ENCODE measurements around the gene PMEPA1. TPM values are rescaled to one million over a fixed set of nuclear protein-coding genes. Genes with fewer than 3 reads are reported as not detected.

Gene PMEPA1
- total RNA-seq, 2 donors from 2014 or later, result 96.5 to 245 TPM

DNA sequence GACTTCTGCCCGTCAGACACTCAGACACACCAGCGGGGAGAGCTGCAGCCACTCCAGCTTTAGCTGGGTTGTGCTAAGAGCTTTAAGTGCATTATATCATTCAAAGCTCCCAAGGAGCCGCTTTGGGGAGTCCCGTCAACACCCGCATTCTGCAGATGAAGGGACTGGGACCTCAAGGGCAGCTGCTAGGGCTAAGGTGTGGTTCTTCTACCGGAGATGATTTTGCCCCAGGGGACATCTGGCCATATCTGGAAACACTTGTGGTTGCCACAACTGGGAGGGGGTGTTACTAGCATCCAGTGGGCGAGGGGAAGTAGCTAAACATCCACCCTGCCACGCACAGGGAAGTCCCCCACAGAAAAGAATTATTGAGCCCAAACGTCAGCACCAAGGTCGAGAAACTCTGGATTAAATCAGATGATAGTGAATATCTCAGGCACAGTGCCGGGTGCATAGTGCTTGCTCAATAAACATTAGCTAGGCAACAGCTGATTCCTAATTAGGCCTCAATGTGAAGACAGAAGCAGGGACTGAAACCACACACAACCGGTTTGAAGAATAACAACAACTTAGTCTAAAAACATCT lies 29.6 kb downstream of the PMEPA1 start:
- DNase-seq (ENCODE audit: low spot score), result no peak
- 78% methylated on average over 12 of the region's 12 CpGs for WGBS
- Histone ChIP-seq H3K9me3 (no peaks in the 10 kb centered on the region), H3K27me3 (replicated peaks; ENCODE audit: insufficient read depth) (no peaks in the 10 kb centered on the region), H3K4me3 (no peak overlapping the region), H3K27ac (peak overlapping the region; percentile 14 to 99), H3K36me3 (no peaks in the 10 kb centered on the region), H3K4me1 (replicated peaks) (peaks cover 42% of the 10 kb centered on the region)
- TF ChIP-seq, protein P1, sequence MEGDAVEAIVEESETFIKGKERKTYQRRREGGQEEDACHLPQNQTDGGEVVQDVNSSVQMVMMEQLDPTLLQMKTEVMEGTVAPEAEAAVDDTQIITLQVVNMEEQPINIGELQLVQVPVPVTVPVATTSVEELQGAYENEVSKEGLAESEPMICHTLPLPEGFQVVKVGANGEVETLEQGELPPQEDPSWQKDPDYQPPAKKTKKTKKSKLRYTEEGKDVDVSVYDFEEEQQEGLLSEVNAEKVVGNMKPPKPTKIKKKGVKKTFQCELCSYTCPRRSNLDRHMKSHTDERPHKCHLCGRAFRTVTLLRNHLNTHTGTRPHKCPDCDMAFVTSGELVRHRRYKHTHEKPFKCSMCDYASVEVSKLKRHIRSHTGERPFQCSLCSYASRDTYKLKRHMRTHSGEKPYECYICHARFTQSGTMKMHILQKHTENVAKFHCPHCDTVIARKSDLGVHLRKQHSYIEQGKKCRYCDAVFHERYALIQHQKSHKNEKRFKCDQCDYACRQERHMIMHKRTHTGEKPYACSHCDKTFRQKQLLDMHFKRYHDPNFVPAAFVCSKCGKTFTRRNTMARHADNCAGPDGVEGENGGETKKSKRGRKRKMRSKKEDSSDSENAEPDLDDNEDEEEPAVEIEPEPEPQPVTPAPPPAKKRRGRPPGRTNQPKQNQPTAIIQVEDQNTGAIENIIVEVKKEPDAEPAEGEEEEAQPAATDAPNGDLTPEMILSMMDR (IDR thresholded peaks at IDR 0.05), result no peak
- TF ChIP-seq POLR2AphosphoS5 (IDR thresholded peaks at IDR 0.05), result no peak
- TF ChIP-seq POLR2A (IDR thresholded peaks at IDR 0.05), result no peak
- intact Hi-C loops (cut with DNase I), result no loop called here

DNA sequence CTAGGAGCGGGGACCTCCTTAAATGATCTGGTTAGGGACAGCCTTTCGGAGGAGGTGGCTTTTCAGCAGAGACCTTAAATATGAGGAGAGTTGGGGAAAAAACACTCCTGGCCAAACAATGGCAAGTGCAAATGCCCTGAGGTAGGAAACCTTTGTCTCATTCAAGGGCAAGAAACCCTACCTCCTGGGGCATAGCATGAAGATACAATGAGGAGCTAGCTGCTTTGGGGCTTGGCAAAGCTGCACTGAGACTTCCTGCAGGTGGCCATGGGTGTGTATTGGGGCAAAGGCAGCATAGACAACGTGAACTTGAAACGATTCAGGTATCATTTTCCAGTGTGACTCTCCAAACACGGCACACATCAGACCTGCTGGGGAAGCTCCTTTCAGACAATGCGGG lies 30.7 kb downstream of the PMEPA1 start:
- H3K27me3 ChIP-seq (replicated peaks; ENCODE audit: insufficient read depth), result no peaks in the 10 kb centered on the region
- H3K4me1 ChIP-seq (replicated peaks), result peaks cover 40% of the 10 kb centered on the region
- H3K4me3 ChIP-seq, result no peak overlapping the region
- intact Hi-C loops (cut with DNase I), result no loop called here
- no peak for DNase-seq (ENCODE audit: low spot score)
- no peaks in the 10 kb centered on the region for H3K9me3 ChIP-seq
- TF ChIP-seq POLR2A (IDR thresholded peaks at IDR 0.05) (no peak), POLR2AphosphoS5 (IDR thresholded peaks at IDR 0.05) (no peak)
- TF ChIP-seq, protein P1 (IDR thresholded peaks at IDR 0.05), result no peak
- peak overlapping the region in 1 of 2 donors; percentile 99 for H3K27ac ChIP-seq
- 76% methylated on average over 6 of the region's 6 CpGs for WGBS
- no peaks in the 10 kb centered on the region for H3K36me3 ChIP-seq

DNA sequence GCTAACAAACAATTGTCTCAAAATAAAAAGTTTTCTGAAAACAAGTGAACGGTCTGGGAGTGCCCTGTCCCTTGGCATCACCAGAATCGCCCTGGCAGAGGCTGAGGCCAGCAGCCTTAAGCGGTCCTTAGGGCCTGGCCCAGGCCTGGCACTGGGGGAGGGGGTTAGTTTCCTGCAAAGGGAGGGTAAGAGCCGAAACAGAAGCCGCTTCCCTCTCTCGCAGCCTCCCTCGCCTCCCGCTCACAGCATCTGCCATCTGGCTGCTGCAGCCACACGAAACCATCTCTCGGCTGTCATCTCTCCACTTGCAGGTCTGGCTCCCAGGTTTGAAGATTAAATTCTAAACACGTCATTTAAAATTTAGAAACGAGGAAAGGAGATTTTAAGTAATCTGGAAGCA lies 31.5 kb downstream of the PMEPA1 start:
- Histone ChIP-seq H3K36me3 (no peaks in the 10 kb centered on the region), H3K27ac (peak overlapping the region in 1 of 2 donors; percentile 99), H3K9me3 (no peaks in the 10 kb centered on the region), H3K4me3 (no peak overlapping the region), H3K27me3 (replicated peaks; ENCODE audit: insufficient read depth) (no peaks in the 10 kb centered on the region), H3K4me1 (replicated peaks) (peaks cover 44% of the 10 kb centered on the region)
- WGBS, result 63% methylated on average over 12 of the region's 12 CpGs
- no peak for DNase-seq (ENCODE audit: low spot score)
- TF ChIP-seq, protein P1 (IDR thresholded peaks at IDR 0.05), result no peak
- TF ChIP-seq POLR2A (IDR thresholded peaks at IDR 0.05) (no peak), POLR2AphosphoS5 (IDR thresholded peaks at IDR 0.05) (no peak)
- intact Hi-C loops (cut with DNase I), result no loop called here

DNA sequence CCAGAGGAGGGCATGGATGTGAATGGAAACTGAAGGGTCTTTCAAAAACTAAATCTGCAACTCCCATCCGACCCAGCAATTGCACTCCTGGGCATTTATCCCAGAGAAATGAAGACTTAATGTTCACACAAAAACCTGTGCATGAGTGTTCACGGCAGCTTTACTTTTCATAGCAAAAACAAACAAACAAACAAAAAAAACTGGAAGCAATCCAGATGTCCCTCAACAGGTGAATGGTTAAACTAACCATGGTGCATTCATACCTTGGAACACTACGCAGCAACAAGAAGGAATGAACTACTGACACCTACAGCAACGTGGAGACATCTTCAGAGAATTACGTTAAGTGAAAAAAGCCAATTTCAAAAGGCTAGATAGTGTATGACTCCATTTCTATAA lies 32.2 kb downstream of the PMEPA1 start:
- Histone ChIP-seq H3K36me3 (no peaks in the 10 kb centered on the region), H3K4me1 (replicated peaks) (peaks cover 44% of the 10 kb centered on the region), H3K9me3 (no peaks in the 10 kb centered on the region), H3K27ac (peak overlapping the region in 1 of 2 donors; percentile 55), H3K27me3 (replicated peaks; ENCODE audit: insufficient read depth) (no peaks in the 10 kb centered on the region), H3K4me3 (no peak overlapping the region)
- no peak for DNase-seq (ENCODE audit: low spot score)
- WGBS, result 66% methylated on average over 5 of the region's 5 CpGs
- TF ChIP-seq POLR2A (IDR thresholded peaks at IDR 0.05), result no peak
- intact Hi-C loops (cut with DNase I), result no loop called here

DNA sequence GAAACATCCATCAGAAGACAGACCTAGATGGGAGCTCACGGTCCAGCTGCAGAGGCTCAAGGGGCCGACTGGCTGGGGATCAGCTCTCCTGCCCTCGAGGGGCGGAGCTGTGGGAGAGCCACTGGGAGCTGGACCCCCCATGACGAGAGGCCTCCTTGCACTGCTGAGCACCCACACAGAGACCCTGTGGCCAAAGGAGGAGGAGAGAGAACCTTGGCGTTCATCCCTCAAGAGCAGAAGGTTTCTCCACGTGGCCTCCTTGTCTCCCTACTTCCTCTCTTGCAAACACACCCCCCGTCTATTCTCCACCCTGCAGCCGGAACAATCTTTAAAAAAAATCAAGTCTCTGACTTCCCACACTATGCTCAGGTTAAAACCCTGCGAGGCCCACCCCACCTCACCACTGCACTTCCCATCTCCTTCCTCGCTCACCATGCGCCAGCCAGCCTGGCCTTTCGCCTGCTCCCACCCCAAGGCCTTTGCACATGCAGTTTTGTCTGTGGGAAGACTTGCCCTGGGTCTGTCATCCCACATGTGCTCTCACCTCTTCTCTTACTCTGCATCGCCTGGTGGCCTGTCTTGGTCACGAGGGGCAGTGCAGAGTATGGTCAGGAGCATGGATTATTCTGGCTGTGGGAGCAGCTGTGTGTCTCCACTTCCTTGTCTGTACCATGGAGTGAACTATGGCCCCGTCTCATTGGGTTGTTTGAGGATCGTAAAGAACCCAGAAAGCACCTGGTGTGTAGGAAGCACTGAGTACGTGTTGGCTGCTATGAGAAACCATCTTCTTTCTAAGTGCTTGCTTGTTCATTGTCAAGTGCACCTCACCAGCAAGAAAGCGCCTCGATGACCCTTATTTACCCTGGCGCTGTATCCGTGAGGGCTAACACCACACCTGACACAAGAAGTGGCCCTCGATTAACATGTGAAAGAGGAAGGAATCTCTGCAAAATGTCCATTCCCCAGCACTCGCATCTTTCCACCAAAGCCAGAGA lies 32.9 kb downstream of the PMEPA1 start:
- Histone ChIP-seq H3K9me3 (no peaks in the 10 kb centered on the region), H3K27ac (peak overlapping the region in 1 of 2 donors; percentile 55), H3K36me3 (no peaks in the 10 kb centered on the region), H3K4me3 (no peak overlapping the region), H3K27me3 (replicated peaks; ENCODE audit: insufficient read depth) (no peaks in the 10 kb centered on the region), H3K4me1 (replicated peaks) (peaks cover 48% of the 10 kb centered on the region)
- intact Hi-C loops (cut with DNase I), result no loop called here
- TF ChIP-seq POLR2A (IDR thresholded peaks at IDR 0.05) (no peak), POLR2AphosphoS5 (IDR thresholded peaks at IDR 0.05) (no peak)
- TF ChIP-seq, protein P1 (IDR thresholded peaks at IDR 0.05), result no peak
- no peak for DNase-seq (ENCODE audit: low spot score)
- WGBS, result 68% methylated on average over 24 of the region's 24 CpGs
